ENCODE results near the gene AFDN. TPM values are rescaled to one million over a fixed set of nuclear protein-coding genes. Genes with fewer than 3 reads are reported as not detected.

The AFDN gene
- total and polyA plus RNA-seq, 9 donors, result 24.4 to 266 (median 86.6) TPM

DNA sequence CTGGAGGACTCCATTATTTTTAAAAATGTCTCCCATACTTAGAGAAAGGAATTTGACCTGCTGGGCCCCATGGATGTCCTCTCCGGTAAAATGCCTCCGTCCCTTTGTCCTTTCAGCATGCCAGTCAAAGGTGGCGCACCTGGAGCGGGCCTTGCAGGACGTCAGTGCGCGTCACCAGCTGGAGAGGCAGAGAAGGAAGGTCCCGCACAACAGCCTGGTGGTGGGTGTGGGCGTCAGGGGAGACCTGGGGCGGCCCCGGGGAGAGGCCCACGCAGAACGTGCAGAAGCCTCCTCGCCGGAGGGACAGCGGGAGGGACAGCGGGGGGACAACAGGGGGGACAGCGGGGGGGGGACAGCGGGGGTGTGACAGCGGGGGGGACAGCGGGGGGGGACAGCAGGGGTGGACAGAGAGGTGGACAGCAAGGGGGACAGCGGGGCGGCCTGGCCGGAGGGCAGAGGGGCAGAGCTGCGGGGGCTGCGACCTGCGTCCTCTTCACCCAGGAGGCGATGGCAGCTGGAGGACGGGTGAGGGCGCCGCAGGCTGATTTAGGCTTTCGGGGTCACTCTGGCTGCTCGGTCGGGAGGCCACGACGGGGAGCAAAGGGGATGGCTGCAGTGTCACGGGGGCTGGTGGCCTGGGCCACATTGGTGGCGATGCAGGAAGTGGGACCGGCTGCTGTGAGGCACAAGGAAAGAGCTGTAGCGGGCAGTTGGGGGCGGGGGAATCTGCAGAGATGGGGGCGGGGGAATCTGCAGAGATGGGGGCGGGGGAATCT lies 169.9 kb downstream of the AFDN start:
- intact Hi-C loops (cut with DNase I), result no loop called here
- no peak for DNase-seq
- Histone ChIP-seq H3K27me3 (no peaks in the 10 kb centered on the region), H3K4me3 (no peak overlapping the region), H3K27ac (no peak overlapping the region), H3K36me3 (no peaks in the 10 kb centered on the region), H3K9me3 (no peaks in the 10 kb centered on the region), H3K4me1 (ENCODE audit: insufficient read depth) (no peaks in the 10 kb centered on the region)
- TF ChIP-seq POLR2A (IDR thresholded peaks at IDR 0.05), result no peak
- TF ChIP-seq, protein P1, sequence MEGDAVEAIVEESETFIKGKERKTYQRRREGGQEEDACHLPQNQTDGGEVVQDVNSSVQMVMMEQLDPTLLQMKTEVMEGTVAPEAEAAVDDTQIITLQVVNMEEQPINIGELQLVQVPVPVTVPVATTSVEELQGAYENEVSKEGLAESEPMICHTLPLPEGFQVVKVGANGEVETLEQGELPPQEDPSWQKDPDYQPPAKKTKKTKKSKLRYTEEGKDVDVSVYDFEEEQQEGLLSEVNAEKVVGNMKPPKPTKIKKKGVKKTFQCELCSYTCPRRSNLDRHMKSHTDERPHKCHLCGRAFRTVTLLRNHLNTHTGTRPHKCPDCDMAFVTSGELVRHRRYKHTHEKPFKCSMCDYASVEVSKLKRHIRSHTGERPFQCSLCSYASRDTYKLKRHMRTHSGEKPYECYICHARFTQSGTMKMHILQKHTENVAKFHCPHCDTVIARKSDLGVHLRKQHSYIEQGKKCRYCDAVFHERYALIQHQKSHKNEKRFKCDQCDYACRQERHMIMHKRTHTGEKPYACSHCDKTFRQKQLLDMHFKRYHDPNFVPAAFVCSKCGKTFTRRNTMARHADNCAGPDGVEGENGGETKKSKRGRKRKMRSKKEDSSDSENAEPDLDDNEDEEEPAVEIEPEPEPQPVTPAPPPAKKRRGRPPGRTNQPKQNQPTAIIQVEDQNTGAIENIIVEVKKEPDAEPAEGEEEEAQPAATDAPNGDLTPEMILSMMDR (IDR thresholded peaks at IDR 0.05), result no peak
- TF ChIP-seq EP300 (IDR thresholded peaks at IDR 0.05), result no peak
- 62 to 84% (median 81%) methylated on average over 38 to 43 of the region's 43 CpGs for WGBS, 3 donors

- Histone ChIP-seq H3K4me1 (ENCODE audit: insufficient read depth) (no peaks in the 10 kb centered on the region), H3K27me3 (no peaks in the 10 kb centered on the region), H3K4me3 (no peak within 1 kb of the TSS), H3K36me3 (no peaks in the 10 kb centered on the region), H3K9me3 (no peaks in the 10 kb centered on the region), H3K27ac (no peak within 1 kb of the TSS)
- WGBS, 3 donors, result 46 to 88% (median 77%) methylated on average over 9 of the region's 9 CpGs
- intact Hi-C loops (cut with DNase I), result no loop called here
- no peak for DNase-seq
- TF ChIP-seq, protein P1 (IDR thresholded peaks at IDR 0.05), result no peak
- no peak for TF ChIP-seq POLR2A (IDR thresholded peaks at IDR 0.05)
- no peak for TF ChIP-seq EP300 (IDR thresholded peaks at IDR 0.05)
These were observed 170.9 kb downstream of the AFDN start, which contains the start of gene KIF25 for GRCh38 chr6:167997642-167998041. KIF25 (plus strand) TSS chr6:167997671; CDS start chr6:168029586, 31,915 bp downstream.

DNA sequence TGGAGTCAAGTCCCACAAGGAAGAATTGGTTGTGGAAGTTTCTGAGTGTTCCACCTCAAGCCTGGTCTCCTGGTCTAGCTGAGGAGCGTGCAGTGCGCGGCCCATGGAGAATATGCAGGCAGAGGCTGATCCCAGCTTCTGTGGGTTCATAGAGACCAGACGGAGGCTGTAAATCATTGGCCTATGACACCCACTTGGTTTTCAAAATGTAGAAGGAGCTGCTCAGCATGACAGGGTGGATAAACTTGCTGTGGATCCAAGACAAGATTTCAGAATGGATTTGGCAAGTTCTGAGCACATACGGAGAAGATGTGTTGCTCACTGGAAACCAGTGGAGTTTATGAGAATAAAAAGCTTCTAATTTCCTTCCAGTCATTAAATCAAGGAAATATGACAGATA lies 171.5 kb downstream of the AFDN start:
- no peak for TF ChIP-seq EP300 (IDR thresholded peaks at IDR 0.05)
- TF ChIP-seq POLR2A (IDR thresholded peaks at IDR 0.05), result no peak
- TF ChIP-seq, protein P1 (IDR thresholded peaks at IDR 0.05), result no peak
- H3K27me3 ChIP-seq, result no peaks in the 10 kb centered on the region
- intact Hi-C loops (cut with DNase I), result no loop called here
- no peaks in the 10 kb centered on the region for H3K9me3 ChIP-seq
- H3K36me3 ChIP-seq, result no peaks in the 10 kb centered on the region
- H3K4me1 ChIP-seq (ENCODE audit: insufficient read depth), result no peaks in the 10 kb centered on the region
- DNase-seq, result no peak
- 73 to 85% (median 82%) methylated on average over 5 of the region's 5 CpGs for WGBS, 3 donors
- H3K4me3 ChIP-seq, result no peak overlapping the region
- no peak overlapping the region for H3K27ac ChIP-seq

DNA sequence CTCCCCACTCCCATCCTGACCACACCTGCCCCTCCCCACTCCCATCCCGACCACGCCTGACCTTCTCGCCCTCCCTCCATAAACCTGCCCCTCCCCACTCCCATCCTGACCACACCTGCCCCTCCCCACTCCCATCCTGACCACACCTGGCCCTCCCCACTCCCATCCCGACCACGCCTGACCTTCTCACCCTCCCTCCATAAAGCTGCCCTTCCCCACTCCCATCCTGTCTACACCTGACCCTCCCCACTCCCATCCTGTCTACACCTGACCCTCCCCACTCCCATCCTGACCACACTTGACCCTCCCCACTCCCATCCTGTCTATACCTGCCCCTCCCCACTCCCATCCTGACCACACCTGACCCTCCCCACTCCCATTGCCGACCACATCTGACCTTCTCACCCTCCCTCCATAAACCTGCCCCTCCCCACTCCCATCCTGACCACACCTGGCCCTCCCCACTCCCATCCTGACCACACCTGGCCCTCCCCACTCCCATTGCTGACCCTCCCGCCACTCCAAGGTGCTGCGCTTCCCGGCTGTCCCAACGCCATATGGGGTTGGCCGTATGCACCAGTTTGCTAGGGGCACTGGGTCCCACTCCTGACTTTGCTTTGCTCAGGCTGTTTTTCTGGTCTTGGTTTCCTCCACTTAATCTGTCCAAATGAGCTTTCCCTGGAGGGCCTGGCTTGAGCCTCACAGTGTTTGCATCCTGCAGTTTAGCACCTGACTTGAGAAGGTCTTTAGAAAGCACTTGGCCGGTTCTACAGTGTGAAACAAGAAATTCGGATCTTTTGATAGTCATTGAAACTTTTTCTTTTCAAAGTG lies 173.7 kb downstream of the AFDN start:
- TF ChIP-seq EP300 (IDR thresholded peaks at IDR 0.05), result no peak
- TF ChIP-seq POLR2A (IDR thresholded peaks at IDR 0.05), result no peak
- TF ChIP-seq, protein P1 (IDR thresholded peaks at IDR 0.05), result no peak
- Histone ChIP-seq H3K27me3 (no peaks in the 10 kb centered on the region), H3K27ac (no peak overlapping the region)

More for the DNA sequence above, 173.7 kb downstream of the AFDN start:
- no peaks in the 10 kb centered on the region for H3K4me1 ChIP-seq (ENCODE audit: insufficient read depth)
- H3K9me3 ChIP-seq, result no peaks in the 10 kb centered on the region
- DNase-seq, result no peak
- no peak overlapping the region for H3K4me3 ChIP-seq
- WGBS, 3 donors, result 84 to 92% (median 87%) methylated on average over 13 of the region's 13 CpGs
- no peaks in the 10 kb centered on the region for H3K36me3 ChIP-seq
- intact Hi-C loops (cut with DNase I), result no loop called here
